WI38 (cell line): ENCODE data around the gene TBL3.

ENCODE experiments used
- H3K4me3 ChIP-seq: 2 replicates; pipeline ENCODE4 v1.5.1; 2011; ENCODE audit warnings: low read depth, mild to moderate bottlenecking, control low read depth, low read length
- TF ChIP-seq, protein P1 (sequence below): IDR thresholded peaks from 2 replicates; pipeline ENCODE4 v1.5.1; 2012; ENCODE audit warnings: low read depth, mild to moderate bottlenecking, control low read depth, low read length

The TBL3 gene

DNA sequence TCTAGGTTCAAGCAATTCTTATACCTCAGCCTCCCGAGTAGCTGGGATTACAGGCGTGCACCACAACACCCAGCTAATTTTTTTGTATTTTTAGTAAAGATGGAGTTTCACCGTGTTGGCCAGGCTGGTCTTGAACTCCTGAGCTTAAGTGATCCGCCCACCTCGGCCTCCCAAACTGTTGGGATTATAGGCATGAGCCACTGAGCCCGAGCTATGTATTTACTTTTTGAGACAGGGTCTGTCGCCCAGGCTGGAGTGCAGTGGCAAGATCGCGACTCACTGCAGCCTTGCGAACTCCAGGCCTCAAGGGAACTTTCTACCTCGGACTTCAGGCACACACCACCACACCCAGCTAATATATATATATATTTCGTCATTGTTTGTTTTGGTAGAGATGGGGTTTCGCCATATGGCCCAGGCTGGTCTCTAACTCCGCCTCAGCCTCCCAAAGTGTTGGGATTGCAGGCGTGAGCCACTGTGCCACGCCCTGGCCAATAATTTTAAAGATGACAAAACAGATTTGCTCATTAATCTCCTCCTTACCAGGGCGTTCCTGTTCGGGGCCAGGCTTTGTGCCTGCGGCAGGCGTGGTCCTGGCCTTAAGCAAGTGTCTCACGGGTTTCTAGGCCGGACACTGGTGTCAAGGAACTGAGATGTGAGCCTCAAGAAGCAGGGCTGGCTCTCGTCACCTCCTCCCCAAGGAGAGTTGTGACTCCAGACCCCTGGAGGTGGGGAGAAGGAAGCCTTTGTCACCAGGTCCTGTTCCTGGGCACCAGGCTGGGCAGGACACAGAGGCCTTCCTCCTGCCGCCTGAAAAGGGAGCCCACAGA lies 43.5 kb downstream of the TBL3 start:
- TF ChIP-seq, protein P1, sequence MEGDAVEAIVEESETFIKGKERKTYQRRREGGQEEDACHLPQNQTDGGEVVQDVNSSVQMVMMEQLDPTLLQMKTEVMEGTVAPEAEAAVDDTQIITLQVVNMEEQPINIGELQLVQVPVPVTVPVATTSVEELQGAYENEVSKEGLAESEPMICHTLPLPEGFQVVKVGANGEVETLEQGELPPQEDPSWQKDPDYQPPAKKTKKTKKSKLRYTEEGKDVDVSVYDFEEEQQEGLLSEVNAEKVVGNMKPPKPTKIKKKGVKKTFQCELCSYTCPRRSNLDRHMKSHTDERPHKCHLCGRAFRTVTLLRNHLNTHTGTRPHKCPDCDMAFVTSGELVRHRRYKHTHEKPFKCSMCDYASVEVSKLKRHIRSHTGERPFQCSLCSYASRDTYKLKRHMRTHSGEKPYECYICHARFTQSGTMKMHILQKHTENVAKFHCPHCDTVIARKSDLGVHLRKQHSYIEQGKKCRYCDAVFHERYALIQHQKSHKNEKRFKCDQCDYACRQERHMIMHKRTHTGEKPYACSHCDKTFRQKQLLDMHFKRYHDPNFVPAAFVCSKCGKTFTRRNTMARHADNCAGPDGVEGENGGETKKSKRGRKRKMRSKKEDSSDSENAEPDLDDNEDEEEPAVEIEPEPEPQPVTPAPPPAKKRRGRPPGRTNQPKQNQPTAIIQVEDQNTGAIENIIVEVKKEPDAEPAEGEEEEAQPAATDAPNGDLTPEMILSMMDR: no peak
- no peak overlapping the region for H3K4me3 ChIP-seq

DNA sequence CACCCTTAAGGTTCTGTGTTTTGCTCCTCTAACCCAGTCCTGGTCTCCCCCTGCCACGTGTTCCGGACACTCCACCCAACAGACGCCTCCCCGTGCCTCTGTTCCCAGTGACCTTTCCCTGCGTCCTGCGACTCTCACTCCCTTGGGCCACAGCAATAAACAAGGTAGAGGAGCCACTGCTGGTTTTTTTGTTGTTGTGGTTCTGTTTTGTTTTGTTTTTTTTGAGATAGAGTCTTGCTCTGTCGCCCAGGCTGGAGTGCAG lies 44.0 kb downstream of the TBL3 start:
- TF ChIP-seq, protein P1: no peak
- no peak overlapping the region for H3K4me3 ChIP-seq

DNA sequence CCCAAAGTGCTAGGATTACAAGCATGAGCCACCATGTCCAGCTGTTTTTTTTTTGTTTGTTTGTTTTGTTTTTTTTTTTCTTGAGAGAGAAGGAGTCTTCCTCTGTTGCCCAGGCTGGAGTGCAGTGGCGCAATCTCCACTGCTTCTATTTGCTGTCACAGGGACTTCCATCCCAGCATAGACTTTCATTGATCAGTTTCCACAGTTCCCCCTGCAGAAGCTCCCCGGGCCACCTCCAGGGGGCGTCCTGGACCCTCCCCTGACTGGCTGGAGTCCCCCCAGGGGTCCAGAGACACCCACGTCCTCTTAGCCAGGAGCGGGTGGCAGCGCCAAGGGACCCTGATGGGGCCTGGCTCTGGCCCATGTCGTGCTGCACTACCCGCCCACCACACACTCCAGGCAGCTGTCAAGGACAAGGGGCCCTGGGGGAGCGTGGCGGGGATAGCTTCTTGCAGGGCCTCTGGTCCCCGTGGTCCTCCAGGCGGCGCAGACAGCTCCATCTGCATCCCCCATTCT lies 44.6 kb downstream of the TBL3 start:
- H3K4me3 ChIP-seq: no peak overlapping the region
- TF ChIP-seq, protein P1: peak; percentile 38; the same call in 1 of the 2 replicates

DNA sequence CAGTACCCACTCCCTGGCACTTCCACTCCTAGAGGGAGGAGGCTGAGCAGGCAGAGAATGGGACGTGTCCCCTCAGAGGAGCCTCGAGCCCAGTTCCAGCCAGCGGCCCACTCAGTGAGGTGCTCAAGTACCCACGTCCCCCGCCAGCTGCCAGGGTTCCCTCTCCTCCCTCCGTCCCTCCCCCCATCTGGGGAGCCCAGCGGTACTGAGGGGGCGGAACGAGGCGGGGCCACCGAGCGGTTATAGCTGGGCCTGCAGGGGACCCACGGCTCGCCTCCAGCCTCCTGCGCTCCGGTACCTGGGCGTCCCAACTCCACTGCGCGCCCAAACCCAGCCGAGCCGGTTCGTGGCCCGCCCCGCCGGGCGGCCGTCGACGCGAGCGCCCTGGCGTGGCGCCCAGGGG lies 47.7 kb downstream of the TBL3 start, which contains the start of gene NPW:
NPW (plus strand) TSS at position 268 of the 403 bp plus-strand sequence.
- H3K4me3 ChIP-seq: no peak within 1 kb of the TSS
- TF ChIP-seq, protein P1: no peak

DNA sequence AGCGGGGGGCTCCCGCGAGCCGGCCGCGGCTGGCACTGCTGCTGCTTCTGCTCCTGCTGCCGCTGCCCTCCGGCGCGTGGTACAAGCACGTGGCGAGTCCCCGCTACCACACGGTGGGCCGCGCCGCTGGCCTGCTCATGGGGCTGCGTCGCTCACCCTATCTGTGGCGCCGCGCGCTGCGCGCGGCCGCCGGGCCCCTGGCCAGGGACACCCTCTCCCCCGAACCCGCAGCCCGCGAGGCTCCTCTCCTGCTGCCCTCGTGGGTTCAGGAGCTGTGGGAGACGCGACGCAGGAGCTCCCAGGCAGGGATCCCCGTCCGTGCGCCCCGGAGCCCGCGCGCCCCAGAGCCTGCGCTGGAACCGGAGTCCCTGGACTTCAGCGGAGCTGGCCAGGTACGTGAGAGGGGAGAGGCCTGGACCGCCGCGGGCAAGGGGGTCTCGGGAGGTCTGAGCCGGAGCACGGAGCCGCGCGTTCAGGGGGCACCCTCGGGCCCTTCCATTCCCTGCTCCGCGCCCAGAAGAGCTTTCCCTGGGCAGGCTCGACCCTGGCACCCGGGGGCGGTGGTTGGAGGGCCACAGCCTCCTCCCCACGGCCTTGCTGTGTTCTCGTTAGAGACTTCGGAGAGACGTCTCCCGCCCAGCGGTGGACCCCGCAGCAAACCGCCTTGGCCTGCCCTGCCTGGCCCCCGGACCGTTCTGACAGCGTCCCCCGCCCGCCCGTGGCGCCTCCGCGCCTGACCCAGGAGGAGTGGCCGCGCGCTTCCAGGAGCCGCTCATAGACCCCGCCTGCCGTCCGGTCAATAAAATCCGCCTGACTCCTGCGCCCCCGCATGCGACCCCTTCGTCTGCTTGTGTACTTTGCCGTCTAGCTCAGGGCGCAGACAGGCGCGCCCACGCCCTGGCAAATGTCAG lies 48.3 kb downstream of the TBL3 start:
- TF ChIP-seq, protein P1: no peak
- no peak overlapping the region for H3K4me3 ChIP-seq

DNA sequence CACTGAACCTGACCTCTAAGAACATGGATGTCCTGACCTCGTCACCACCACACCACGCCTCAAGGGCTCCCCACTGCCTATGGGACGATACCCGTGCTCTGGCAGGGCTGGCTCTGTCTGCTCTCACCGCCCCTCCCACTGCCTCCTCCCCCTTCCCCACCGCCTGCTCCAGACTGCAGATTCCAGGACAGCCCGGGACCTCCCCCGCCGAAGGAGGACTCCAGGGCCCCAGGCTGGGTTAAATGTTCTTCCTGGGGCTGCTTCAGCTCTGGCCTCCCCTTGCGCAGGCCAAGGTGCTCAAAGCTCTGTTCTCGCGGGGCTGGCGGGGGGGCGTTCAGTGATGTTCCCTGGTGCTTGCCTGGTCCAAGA lies 50.9 kb downstream of the TBL3 start:
- H3K4me3 ChIP-seq: peak overlapping the region; percentile 42
- TF ChIP-seq, protein P1: no peak
